Fibroblast of lung (primary cell): ENCODE results near the gene RABGGTB. TPM values are rescaled to one million over a fixed set of nuclear protein-coding genes. Genes with fewer than 3 reads are reported as not detected.
"Not testable (repeated sequence)": the region's sequence is repeated elsewhere in the genome, so short reads cannot be mapped to it uniquely, and the experiment has no call there.

Experiments used
- DNase-seq, 2 donors: peaks; one replicate each; pipeline versions ENCODE4 v3.0.0 to v3.0.0-alpha.2; 2010; ENCODE audit warnings: low read depth in 2 of 2
- H2AFZ ChIP-seq: 2 replicates; pipeline ENCODE4 v1.5.1; 2012; ENCODE audit warnings: low read length, control low read depth, inconsistent platforms
- H3K27ac ChIP-seq: 2 replicates; pipeline ENCODE4 v1.5.1; 2011; ENCODE audit warnings: low read length, control low read depth; ENCODE audit not compliant: insufficient read depth
- H3K27me3 ChIP-seq: 2 replicates; pipeline ENCODE4 v1.5.1; 2011; ENCODE audit warnings: mild to moderate bottlenecking, low read length; ENCODE audit not compliant: control insufficient read depth, insufficient read depth
- H3K36me3 ChIP-seq: 2 replicates; pipeline ENCODE4 v1.5.1; 2011; ENCODE audit warnings: low read length; ENCODE audit not compliant: control insufficient read depth, insufficient read depth
- H3K4me1 ChIP-seq: 2 replicates; pipeline ENCODE4 v1.5.1; 2011; ENCODE audit warnings: low read length; ENCODE audit not compliant: control insufficient read depth, insufficient read depth; ENCODE audit errors: extremely low read depth
- H3K4me2 ChIP-seq: 2 replicates; pipeline ENCODE4 v1.5.1; 2011; ENCODE audit warnings: low read length, control low read depth; ENCODE audit not compliant: insufficient read depth; ENCODE audit errors: extremely low read depth
- H3K4me3 ChIP-seq, 4 experiments: fragments of 200-600 bp in 1 of 4; sonication (generic) in 1 of 4; replicated peaks in 1 of 4; 2 replicates each; pipeline ENCODE4 v1.5.1; 2011 to 2016; ENCODE audit warnings: low read length in 4 of 4, low read depth in 3 of 4, mild to moderate bottlenecking in 3 of 4, control low read depth in 2 of 4, inconsistent platforms in 1 of 4, mixed read lengths in 1 of 4; ENCODE audit not compliant: insufficient read depth in 1 of 4; ENCODE audit errors: control extremely low read depth in 1 of 4
- H3K79me2 ChIP-seq: 2 replicates; pipeline ENCODE4 v1.5.1; 2012; ENCODE audit warnings: mild to moderate bottlenecking, low read length, inconsistent platforms; ENCODE audit not compliant: control insufficient read depth, insufficient read depth
- H3K9ac ChIP-seq: 2 replicates; pipeline ENCODE4 v1.5.1; 2011; ENCODE audit warnings: mild to moderate bottlenecking, low read length, control low read depth; ENCODE audit not compliant: insufficient read depth
- H3K9me3 ChIP-seq: 2 replicates; pipeline ENCODE4 v1.5.1; 2012; ENCODE audit warnings: low read depth, low read length; ENCODE audit not compliant: control insufficient read depth, insufficient read depth
- H4K20me1 ChIP-seq: 2 replicates; pipeline ENCODE4 v1.5.1; 2011; ENCODE audit warnings: low read length; ENCODE audit not compliant: control insufficient read depth, insufficient read depth; ENCODE audit errors: extremely low read depth
- EZH2 ChIP-seq: IDR thresholded peaks from 2 replicates; pipeline ENCODE4 v1.5.1; 2012; ENCODE audit warnings: low read length, control low read depth, mild to moderate bottlenecking; ENCODE audit errors: missing control alignments
- polyA plus RNA-seq, 2 donors: library from polyadenylated mRNA; depleted of rRNA in 1 of 2; stranded (reverse) in 1 of 2; unstranded in 1 of 2; fragments of >200 nt; gene quantifications; 2 replicates each; pipeline ENCODE4 v1.2.1, GENCODE V29; 2011 to 2012; ENCODE audit warnings: missing spikeins in 1 of 2
- total RNA-seq: library from RNA; depleted of rRNA; stranded (reverse); fragments of >200 nt; gene quantifications from 2 replicates; pipeline ENCODE4 v1.2.1, GENCODE V29; 2014
- TF ChIP-seq, protein P1 (sequence below), 2 donors: IDR thresholded peaks in 1 of 2; conservative IDR thresholded peaks in 1 of 2; 1 replicate in 1 of 2; 2 replicates in 1 of 2; pipeline ENCODE4 v1.5.1; 2011 to 2012; ENCODE audit warnings: low read length in 2 of 2, control low read depth in 1 of 2, inconsistent platforms in 1 of 2, low read depth in 1 of 2, mild to moderate bottlenecking in 1 of 2

The RABGGTB gene
- total and polyA plus RNA-seq, 2 donors (not counting 1 experiment from before 2014, with no cell fraction given) = 83.2 to 87.5 TPM

DNA sequence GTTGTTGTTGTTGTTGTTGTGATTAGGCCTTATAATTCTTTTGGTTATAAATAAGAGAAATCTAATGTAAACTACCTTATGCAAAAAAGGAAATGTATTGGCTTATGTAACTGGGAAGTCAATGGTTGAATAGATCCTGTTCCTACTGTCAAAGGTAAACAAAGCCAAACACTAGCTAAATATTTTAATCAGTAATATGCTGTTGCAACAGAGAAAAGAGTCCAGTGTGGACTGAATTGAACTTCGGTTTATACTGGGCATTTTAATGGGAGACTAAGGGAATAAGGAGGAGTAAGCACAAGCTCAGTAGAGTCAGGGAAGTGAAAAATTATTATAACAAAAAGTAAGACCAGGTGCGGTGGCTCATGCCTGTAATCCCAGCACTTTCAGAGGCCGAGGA is 26.0 kb downstream of the RABGGTB start:
- no peak overlapping the region for H3K27ac ChIP-seq

DNA sequence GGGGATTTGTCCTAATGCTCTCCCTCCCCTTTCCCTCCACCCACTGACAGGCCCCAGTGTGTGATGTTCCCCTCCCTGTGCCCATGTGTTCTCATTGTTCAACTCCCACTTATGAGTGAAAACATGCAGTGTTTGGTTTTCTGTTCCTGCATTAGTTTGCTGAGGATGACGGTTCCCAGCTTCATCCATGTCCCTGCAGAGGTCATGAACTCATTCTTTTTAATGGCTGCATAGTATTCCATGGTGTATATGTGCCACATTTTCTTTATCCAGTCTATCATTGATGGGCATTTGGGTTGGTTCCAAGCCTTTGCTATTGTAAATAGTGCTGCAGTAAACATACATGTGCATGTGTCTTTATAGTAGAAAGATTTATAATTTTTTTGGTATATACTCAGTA is 37.5 kb downstream of the RABGGTB start:
- H3K9me3 ChIP-seq, H3K9ac ChIP-seq, H3K79me2 ChIP-seq, H3K27me3 ChIP-seq, H4K20me1 ChIP-seq, H3K4me3 ChIP-seq, DNase-seq, H3K4me1 ChIP-seq, H2AFZ ChIP-seq, H3K36me3 ChIP-seq, H3K27ac ChIP-seq, H3K4me2 ChIP-seq: not testable (repeated sequence)

More for the DNA sequence above, 26.0 kb downstream of the RABGGTB start:
- Histone ChIP-seq H3K4me1 (no peaks in the 10 kb centered on the region), H3K4me2 (no peak overlapping the region), H2AFZ (no peak overlapping the region), H4K20me1 (no peaks in the 10 kb centered on the region), H3K27me3 (no peaks in the 10 kb centered on the region), H3K4me3 (no peak overlapping the region), H3K79me2 (no peaks in the 10 kb centered on the region), H3K36me3 (no peaks in the 10 kb centered on the region), H3K9me3 (no peaks in the 10 kb centered on the region), H3K9ac (no peak overlapping the region)
- no peak for TF ChIP-seq EZH2
- TF ChIP-seq, protein P1, sequence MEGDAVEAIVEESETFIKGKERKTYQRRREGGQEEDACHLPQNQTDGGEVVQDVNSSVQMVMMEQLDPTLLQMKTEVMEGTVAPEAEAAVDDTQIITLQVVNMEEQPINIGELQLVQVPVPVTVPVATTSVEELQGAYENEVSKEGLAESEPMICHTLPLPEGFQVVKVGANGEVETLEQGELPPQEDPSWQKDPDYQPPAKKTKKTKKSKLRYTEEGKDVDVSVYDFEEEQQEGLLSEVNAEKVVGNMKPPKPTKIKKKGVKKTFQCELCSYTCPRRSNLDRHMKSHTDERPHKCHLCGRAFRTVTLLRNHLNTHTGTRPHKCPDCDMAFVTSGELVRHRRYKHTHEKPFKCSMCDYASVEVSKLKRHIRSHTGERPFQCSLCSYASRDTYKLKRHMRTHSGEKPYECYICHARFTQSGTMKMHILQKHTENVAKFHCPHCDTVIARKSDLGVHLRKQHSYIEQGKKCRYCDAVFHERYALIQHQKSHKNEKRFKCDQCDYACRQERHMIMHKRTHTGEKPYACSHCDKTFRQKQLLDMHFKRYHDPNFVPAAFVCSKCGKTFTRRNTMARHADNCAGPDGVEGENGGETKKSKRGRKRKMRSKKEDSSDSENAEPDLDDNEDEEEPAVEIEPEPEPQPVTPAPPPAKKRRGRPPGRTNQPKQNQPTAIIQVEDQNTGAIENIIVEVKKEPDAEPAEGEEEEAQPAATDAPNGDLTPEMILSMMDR (conservative IDR thresholded peaks at IDR 0.05 in 1 of 2, IDR thresholded peaks at IDR 0.05 in 1 of 2; ENCODE audit: low read depth in 1 of 2, low read length in 2 of 2) = no peak
- DNase-seq = no peak

DNA sequence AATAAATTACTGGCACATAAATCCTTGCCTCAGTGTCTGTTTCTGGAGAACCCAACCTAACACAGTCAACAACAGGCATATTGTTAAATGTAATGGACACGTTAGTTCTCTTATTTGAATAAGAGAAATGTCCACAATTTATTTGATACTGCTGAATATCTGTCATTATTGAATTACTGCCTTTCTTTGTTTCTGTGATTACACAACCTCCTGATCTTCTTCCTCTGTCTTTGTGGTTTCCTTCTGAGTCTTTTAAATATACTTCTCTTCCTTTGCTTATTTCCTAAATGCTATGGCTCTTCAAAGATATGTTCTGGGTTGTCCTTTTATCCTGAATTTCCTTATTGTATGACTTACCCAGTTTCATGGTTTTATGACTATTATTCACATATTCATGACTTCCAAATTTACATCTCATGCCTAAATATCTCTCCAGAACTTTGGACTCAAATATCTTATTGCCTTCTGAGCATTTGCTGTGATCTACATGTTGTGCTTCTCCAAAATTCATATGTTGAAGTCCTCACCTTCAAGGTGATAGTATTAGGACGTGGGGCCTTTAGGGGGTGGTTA is 50.6 kb downstream of the RABGGTB start:
- Histone ChIP-seq H2AFZ (no peak overlapping the region), H3K27ac (no peak overlapping the region), H3K27me3 (no peaks in the 10 kb centered on the region), H3K36me3 (no peaks in the 10 kb centered on the region), H3K4me2 (no peak overlapping the region), H4K20me1 (no peaks in the 10 kb centered on the region), H3K9me3 (no peaks in the 10 kb centered on the region), H3K79me2 (no peaks in the 10 kb centered on the region), H3K9ac (no peak overlapping the region), H3K4me3 (no peak overlapping the region), H3K4me1 (no peaks in the 10 kb centered on the region)
- DNase-seq = no peak
- TF ChIP-seq, protein P1 (conservative IDR thresholded peaks at IDR 0.05 in 1 of 2, IDR thresholded peaks at IDR 0.05 in 1 of 2; ENCODE audit: low read depth in 1 of 2, low read length in 2 of 2) = no peak
- TF ChIP-seq EZH2 = no peak
